ENCODE results near the gene KRT36.

DNA sequence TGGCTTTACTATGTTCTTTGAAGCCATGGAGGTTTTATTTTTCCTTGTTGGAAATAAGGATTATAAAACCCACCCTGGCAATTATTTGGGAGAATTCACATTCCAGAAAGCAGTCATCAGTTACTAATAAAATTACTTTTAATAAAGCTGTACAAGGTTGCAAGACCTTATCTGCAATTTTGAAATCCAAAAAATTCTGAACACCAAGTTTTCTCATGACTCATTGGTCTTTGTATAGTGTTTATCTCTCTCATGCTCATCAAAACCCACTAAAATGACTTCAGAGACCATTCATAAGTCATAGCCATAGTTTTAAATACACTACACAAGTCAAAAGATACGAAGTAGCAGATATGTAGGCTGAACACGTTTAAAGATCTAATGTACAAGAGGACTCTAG lies 42.9 kb downstream of the KRT36 start:
- no peak for TF ChIP-seq POLR2AphosphoS5 (IDR thresholded peaks at IDR 0.05)
- TF ChIP-seq, protein P1, sequence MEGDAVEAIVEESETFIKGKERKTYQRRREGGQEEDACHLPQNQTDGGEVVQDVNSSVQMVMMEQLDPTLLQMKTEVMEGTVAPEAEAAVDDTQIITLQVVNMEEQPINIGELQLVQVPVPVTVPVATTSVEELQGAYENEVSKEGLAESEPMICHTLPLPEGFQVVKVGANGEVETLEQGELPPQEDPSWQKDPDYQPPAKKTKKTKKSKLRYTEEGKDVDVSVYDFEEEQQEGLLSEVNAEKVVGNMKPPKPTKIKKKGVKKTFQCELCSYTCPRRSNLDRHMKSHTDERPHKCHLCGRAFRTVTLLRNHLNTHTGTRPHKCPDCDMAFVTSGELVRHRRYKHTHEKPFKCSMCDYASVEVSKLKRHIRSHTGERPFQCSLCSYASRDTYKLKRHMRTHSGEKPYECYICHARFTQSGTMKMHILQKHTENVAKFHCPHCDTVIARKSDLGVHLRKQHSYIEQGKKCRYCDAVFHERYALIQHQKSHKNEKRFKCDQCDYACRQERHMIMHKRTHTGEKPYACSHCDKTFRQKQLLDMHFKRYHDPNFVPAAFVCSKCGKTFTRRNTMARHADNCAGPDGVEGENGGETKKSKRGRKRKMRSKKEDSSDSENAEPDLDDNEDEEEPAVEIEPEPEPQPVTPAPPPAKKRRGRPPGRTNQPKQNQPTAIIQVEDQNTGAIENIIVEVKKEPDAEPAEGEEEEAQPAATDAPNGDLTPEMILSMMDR (IDR thresholded peaks at IDR 0.05): no peak
